GM12872 (cell line): ENCODE data around the gene ANXA6.

Experiments used
- TF ChIP-seq, protein P1 (sequence below): IDR thresholded peaks from 3 replicates; pipeline ENCODE4 v1.5.1; 2011; ENCODE audit warnings: low read depth, mild to moderate bottlenecking, low read length, moderate library complexity; ENCODE audit not compliant: insufficient read depth

Gene ANXA6

DNA sequence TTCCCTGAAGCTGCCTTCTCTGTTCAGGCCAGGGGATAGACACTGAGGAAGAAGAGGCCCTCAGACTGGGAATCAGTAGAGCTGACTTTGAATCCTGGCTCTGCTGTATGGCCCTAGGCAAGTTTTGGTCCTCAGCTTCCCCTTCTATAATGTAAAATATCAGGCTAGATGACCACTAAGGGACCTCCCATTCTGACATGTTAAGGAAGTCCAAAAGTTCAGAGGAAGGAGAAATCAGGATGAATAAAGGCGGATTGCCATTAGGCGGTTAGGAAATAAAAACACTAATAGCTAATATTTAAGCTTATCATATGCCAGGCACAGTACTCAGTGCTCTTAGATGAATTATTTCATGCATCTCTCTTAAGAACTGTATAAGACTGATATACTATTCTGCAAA, 67.9 kb downstream of the ANXA6 start:
- TF ChIP-seq, protein P1, sequence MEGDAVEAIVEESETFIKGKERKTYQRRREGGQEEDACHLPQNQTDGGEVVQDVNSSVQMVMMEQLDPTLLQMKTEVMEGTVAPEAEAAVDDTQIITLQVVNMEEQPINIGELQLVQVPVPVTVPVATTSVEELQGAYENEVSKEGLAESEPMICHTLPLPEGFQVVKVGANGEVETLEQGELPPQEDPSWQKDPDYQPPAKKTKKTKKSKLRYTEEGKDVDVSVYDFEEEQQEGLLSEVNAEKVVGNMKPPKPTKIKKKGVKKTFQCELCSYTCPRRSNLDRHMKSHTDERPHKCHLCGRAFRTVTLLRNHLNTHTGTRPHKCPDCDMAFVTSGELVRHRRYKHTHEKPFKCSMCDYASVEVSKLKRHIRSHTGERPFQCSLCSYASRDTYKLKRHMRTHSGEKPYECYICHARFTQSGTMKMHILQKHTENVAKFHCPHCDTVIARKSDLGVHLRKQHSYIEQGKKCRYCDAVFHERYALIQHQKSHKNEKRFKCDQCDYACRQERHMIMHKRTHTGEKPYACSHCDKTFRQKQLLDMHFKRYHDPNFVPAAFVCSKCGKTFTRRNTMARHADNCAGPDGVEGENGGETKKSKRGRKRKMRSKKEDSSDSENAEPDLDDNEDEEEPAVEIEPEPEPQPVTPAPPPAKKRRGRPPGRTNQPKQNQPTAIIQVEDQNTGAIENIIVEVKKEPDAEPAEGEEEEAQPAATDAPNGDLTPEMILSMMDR, result no peak

DNA sequence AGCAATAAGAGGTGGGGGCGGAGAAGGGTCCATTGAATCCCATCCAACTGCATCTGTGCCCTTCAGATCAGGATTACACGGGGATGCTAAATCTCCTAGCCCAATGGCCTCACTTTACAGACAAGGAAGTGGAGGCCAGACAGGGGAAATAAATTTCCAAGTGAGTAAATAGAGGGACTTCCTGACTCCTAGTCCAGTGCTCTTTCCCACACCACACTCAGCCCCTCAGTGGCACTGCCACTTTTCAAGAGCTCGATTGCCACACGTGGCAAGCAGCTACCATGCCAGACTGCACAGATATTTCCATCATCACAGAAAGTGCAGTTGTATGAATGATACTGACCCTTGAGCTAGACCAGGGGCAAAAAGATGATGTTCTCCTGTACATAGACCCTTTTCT, 68.6 kb downstream of the ANXA6 start:
- TF ChIP-seq, protein P1, result no peak

DNA sequence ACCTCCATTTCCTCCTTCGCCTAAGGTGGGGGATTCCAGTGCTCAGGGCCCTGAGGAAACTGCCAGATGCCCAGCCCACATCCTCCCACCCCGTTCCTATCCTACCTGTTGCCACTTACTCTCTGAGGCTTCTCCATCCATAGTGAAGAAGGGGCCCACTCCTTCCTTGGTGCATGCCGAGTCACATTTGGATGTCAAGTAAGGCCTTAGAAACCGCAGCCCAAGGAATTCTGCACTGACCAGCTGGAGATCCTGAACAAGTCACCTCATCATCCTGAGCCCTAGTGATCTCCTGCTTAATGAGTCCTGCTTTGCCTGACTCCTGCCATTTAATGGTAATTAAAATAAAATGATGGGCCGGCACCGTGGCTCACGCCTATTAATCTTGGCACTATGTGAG, 70.1 kb downstream of the ANXA6 start:
- TF ChIP-seq, protein P1, result no peak

DNA sequence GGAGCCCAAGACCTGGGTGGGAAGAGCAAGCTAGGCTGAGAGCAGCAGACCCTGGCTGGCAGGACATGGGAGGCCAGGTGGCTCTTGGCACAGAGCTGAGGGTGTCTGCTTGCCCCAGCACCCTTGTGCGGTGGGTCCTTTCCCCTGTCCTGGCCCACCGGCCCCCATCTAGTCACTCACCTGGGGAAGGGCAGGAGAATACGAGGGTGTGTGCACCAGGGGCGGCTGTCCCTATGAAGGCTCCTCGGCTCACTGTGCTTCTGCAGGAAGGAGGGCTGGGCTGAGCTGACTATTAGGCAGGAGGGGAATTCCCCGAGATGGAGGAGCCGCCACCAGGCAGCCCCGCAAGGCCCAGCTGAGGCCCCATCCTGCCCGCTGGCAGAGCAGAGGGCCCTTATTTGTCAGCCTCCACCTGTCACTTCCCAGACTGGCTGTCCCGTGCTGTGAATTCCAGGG, 70.6 kb downstream of the ANXA6 start:
- TF ChIP-seq, protein P1, result no peak

DNA sequence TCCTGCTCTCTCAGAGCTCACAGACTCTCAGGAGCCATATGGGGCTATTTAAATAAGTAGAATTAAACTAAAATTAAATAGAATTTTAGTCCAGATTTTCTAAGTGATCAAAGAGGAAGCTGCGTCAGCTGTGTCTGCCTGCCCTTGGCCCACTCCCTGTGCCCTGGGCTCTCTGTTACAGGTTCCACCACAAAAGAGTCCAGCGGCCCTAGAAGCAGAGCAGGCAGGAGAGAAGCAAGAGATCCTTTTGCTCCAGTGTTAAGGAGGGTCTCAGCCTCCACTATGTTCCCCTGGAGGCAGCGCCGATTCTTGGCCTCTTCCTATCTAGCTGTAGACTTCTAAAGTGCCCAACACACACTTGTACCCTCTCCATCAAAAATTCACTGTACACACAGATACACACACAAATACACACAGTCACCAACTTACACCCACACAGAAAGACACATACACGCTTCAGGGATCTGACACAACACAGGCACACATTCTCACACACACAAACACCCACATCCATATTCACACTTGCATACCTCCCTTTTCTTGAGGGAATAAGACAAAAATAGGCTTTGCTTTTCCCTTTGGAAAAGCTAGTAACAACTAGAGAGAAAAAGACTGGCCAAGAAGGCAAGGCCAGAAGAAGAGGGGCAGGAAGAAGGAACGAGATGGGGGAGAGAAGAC, 71.2 kb downstream of the ANXA6 start:
- TF ChIP-seq, protein P1, result no peak

DNA sequence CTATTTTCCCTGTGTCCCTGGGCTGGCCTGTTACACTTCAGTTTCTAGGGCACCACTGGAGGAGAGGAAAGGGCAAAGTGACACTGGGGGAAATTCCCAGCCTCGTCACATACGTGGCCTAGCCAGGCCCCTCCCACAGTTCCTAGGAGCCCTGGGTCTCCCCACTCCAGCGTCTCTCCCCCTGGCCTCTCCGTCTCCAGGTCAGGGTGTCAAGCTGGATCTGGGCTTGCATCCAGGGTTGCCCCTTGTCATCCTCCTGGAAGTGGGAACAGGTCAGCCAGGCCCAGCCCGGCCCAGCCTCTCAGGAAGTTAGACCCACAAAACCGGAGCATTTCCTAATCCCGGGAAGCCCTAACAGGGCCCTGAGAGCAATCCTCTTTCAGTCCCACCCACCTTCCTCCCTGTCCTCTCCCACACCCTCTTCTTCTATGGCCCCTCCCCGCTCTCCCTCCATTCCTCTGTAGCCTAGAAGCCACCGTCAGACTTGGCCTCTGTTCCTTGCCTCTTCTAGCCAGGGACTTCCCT, 72.0 kb downstream of the ANXA6 start:
- TF ChIP-seq, protein P1, result no peak

DNA sequence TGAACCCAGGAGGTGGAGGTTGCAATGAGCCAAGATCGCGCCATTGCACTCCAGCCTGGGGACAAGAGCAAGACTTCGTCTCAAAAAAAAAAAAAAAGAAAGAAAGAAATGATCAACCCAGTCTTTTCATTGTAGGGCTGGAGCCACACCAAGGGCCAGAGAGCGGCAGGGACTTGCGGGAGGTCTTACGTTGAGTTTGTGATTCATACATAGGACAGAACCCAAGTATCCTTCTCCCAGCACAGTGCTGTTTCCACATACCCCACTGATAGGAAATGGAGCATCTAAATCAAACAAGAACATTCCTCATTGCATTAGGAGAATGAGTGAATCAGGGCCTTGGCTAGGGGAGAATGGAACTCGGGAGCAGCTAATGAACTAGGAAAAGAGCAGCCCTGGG, 73.2 kb downstream of the ANXA6 start:
- TF ChIP-seq, protein P1, result no peak
